Pons (tissue), 1 donor: ENCODE data around the gene STT3A.
"Not testable (repeated sequence)": the region's sequence is repeated elsewhere in the genome, so short reads cannot be mapped to it uniquely, and the experiment has no call there.

Source experiments
- DNase-seq: peaks from one replicate; pipeline ENCODE4 v3.0.0-alpha.2; 2016; ENCODE audit warnings: low spot score

STT3A gene

GRCh38 chr11:125592305-125593113, at the start of gene STT3A:
STT3A (plus strand) TSS chr11:125592852; CDS start chr11:125595916, 3,064 bp downstream.
- peak; percentile 100 for DNase-seq

- DNase-seq = no peak
Observed at GRCh38 chr11:125550780-125551179, 41.9 kb upstream of the STT3A start.

GRCh38 chr11:125551835-125552342, 40.8 kb upstream of the STT3A start:
- no peak for DNase-seq

- DNase-seq = no peak
Observed at GRCh38 chr11:125552927-125553326, 39.7 kb upstream of the STT3A start.

GRCh38 chr11:125553357-125553756, 39.3 kb upstream of the STT3A start:
- DNase-seq = no peak

- no peak for DNase-seq
Observed at GRCh38 chr11:125554038-125554437, 38.6 kb upstream of the STT3A start.

GRCh38 chr11:125559888-125560287, 32.8 kb upstream of the STT3A start:
- no peak for DNase-seq

GRCh38 chr11:125561924-125562323, 30.7 kb upstream of the STT3A start:
- no peak for DNase-seq

- no peak for DNase-seq
Observed at GRCh38 chr11:125562430-125562829, 30.2 kb upstream of the STT3A start.

GRCh38 chr11:125564357-125564756, 28.3 kb upstream of the STT3A start:
- no peak for DNase-seq

- no peak for DNase-seq
Observed at GRCh38 chr11:125566235-125566634, 26.4 kb upstream of the STT3A start.

GRCh38 chr11:125568970-125569914, 23.4 kb upstream of the STT3A start, which contains the start of gene EI24:
EI24 (plus strand) TSS chr11:125569477; CDS start chr11:125572528, 3,051 bp downstream.
- peak; percentile 83 for DNase-seq

- DNase-seq = no peak
Observed at GRCh38 chr11:125569915-125570621, 22.6 kb upstream of the STT3A start.

- no peak for DNase-seq
Observed at GRCh38 chr11:125570952-125571351, 21.7 kb upstream of the STT3A start.

- no peak for DNase-seq
Observed at GRCh38 chr11:125572916-125573315, 19.7 kb upstream of the STT3A start.

GRCh38 chr11:125577181-125577580, 15.5 kb upstream of the STT3A start:
- DNase-seq = not testable (repeated sequence)

- DNase-seq = no peak
Observed at GRCh38 chr11:125578783-125579182, 13.9 kb upstream of the STT3A start.

- DNase-seq = no peak
Observed at GRCh38 chr11:125579811-125580210, 12.8 kb upstream of the STT3A start.

GRCh38 chr11:125583496-125583895, 9.2 kb upstream of the STT3A start:
- DNase-seq = no peak

- DNase-seq = no peak
Observed at GRCh38 chr11:125585487-125585886, 7.2 kb upstream of the STT3A start.

- no peak for DNase-seq
Observed at GRCh38 chr11:125586623-125587022, 6.0 kb upstream of the STT3A start.

GRCh38 chr11:125587480-125587879, 5.2 kb upstream of the STT3A start:
- no peak for DNase-seq
